HEK293 (cell line): ENCODE results near the gene SLC7A6.

Source experiments
- CTCF ChIA-PET: fragments of 350-600 bp; formaldehyde crosslinking; extraction: SDS; loops from one replicate; lab custom pipeline; 2021; ENCODE audit warnings: antibody characterized with exemption; lab: Yijun Ruan, JAX
- POLR2A ChIA-PET: fragments of 300-600 bp; formaldehyde crosslinking; extraction: SDS; loops from one replicate; lab custom pipeline; 2020; ENCODE audit warnings: antibody characterized with exemption, inconsistent platforms; lab: Yijun Ruan, JAX
- H3K27ac ChIP-seq: fragments of 200-500 bp; sonication (Bioruptor generic); 2 replicates; pipeline ENCODE4 v1.5.1; 2014; ENCODE audit warnings: low read depth, low read length, control low read depth, inconsistent platforms; ENCODE audit errors: extremely low read depth
- H3K36me3 ChIP-seq, 2 experiments: fragments of 200-500 bp in 1 of 2; sonication (Bioruptor generic) in 1 of 2; 1 replicate in 1 of 2; 2 replicates in 1 of 2; pipeline ENCODE4 v1.5.1; 2014 to 2017; ENCODE audit warnings: inconsistent platforms in 2 of 2, low read length in 2 of 2; ENCODE audit not compliant: control insufficient read depth in 2 of 2, insufficient read depth in 1 of 2
- H3K4me1 ChIP-seq: fragments of 200-500 bp; sonication (Bioruptor generic); 2 replicates; pipeline ENCODE4 v1.5.1; 2014; ENCODE audit warnings: mild to moderate bottlenecking, low read length, inconsistent platforms; ENCODE audit not compliant: control insufficient read depth, insufficient read depth
- H3K4me3 ChIP-seq: 2 replicates; pipeline ENCODE4 v1.5.1; 2011; ENCODE audit warnings: low read depth, mild to moderate bottlenecking, control low read depth, low read length, moderate library complexity
- H3K9me3 ChIP-seq: fragments of 200-500 bp; sonication (Bioruptor generic); 2 replicates; pipeline ENCODE4 v1.5.1; 2014; ENCODE audit warnings: low read depth, low read length, inconsistent platforms; ENCODE audit not compliant: control insufficient read depth, insufficient read depth
- EGR2 ChIP-seq: fragments of 450-650 bp; formaldehyde crosslinking; IDR thresholded peaks from 2 replicates; pipeline ENCODE4 v1.5.1; 2016; ENCODE audit warnings: low read depth, missing biosample characterization, missing genetic modification characterization
- MYNN ChIP-seq: fragments of 450-650 bp; formaldehyde crosslinking; IDR thresholded peaks from 2 replicates; pipeline ENCODE4 v1.5.1; 2016; ENCODE audit warnings: missing biosample characterization, missing genetic modification characterization, borderline replicate concordance
- RBAK ChIP-seq: fragments of 450-650 bp; formaldehyde crosslinking; IDR thresholded peaks from 2 replicates; pipeline ENCODE4 v1.5.1; 2016; ENCODE audit warnings: missing biosample characterization, missing genetic modification characterization
- REPIN1 ChIP-seq: fragments of 450-650 bp; formaldehyde crosslinking; IDR thresholded peaks from 2 replicates; pipeline ENCODE4 v1.5.1; 2017; ENCODE audit warnings: missing biosample characterization, missing genetic modification characterization, low read depth
- SCRT2 ChIP-seq: fragments of 450-650 bp; formaldehyde crosslinking; IDR thresholded peaks from 2 replicates; pipeline ENCODE4 v1.5.1; 2016; ENCODE audit warnings: missing biosample characterization, missing genetic modification characterization
- ZBTB20 ChIP-seq: fragments of 450-650 bp; formaldehyde crosslinking; IDR thresholded peaks from 2 replicates; pipeline ENCODE4 v1.5.1; 2016; ENCODE audit warnings: missing biosample characterization, missing genetic modification characterization
- ZNF121 ChIP-seq: fragments of 450-650 bp; formaldehyde crosslinking; IDR thresholded peaks from 2 replicates; pipeline ENCODE4 v1.5.1; 2016; ENCODE audit warnings: missing biosample characterization, missing genetic modification characterization
- ZNF133 ChIP-seq: fragments of 450-650 bp; formaldehyde crosslinking; IDR thresholded peaks from 2 replicates; pipeline ENCODE4 v1.5.1; 2016; ENCODE audit warnings: missing biosample characterization, missing genetic modification characterization
- ZNF16 ChIP-seq: fragments of 450-650 bp; formaldehyde crosslinking; IDR thresholded peaks from 2 replicates; pipeline ENCODE4 v1.5.1; 2016; ENCODE audit warnings: low read depth, missing biosample characterization, missing genetic modification characterization
- ZNF202 ChIP-seq: fragments of 450-650 bp; formaldehyde crosslinking; IDR thresholded peaks from 2 replicates; pipeline ENCODE4 v1.5.1; 2016; ENCODE audit warnings: missing biosample characterization, missing genetic modification characterization, borderline replicate concordance
- ZNF223 ChIP-seq: fragments of 450-650 bp; formaldehyde crosslinking; IDR thresholded peaks from 2 replicates; pipeline ENCODE4 v1.5.1; 2016; ENCODE audit warnings: missing biosample characterization, missing genetic modification characterization
- ZNF239 ChIP-seq: fragments of 450-650 bp; formaldehyde crosslinking; IDR thresholded peaks from 2 replicates; pipeline ENCODE4 v1.5.1; 2016; ENCODE audit warnings: missing biosample characterization, missing genetic modification characterization
- ZNF248 ChIP-seq: fragments of 450-650 bp; formaldehyde crosslinking; IDR thresholded peaks from 2 replicates; pipeline ENCODE4 v1.5.1; 2017; ENCODE audit warnings: missing biosample characterization, missing genetic modification characterization
- ZNF341 ChIP-seq: fragments of 450-650 bp; formaldehyde crosslinking; IDR thresholded peaks from 2 replicates; pipeline ENCODE4; 2016; ENCODE audit warnings: low read depth, missing biosample characterization, missing genetic modification characterization
- ZNF514 ChIP-seq: fragments of 450-650 bp; formaldehyde crosslinking; IDR thresholded peaks from 2 replicates; pipeline ENCODE4 v1.5.1; 2016; ENCODE audit warnings: missing biosample characterization, missing genetic modification characterization
- ZNF530 ChIP-seq: fragments of 450-650 bp; formaldehyde crosslinking; IDR thresholded peaks from 2 replicates; pipeline ENCODE4 v1.5.1; 2016; ENCODE audit warnings: low read depth, missing biosample characterization, missing genetic modification characterization
- ZNF571 ChIP-seq: fragments of 450-650 bp; formaldehyde crosslinking; IDR thresholded peaks from 2 replicates; pipeline ENCODE4 v1.5.0; 2017; ENCODE audit warnings: missing biosample characterization, missing genetic modification characterization
- ZNF654 ChIP-seq: fragments of 450-650 bp; formaldehyde crosslinking; IDR thresholded peaks from 2 replicates; pipeline ENCODE4 v1.5.1; 2016; ENCODE audit warnings: low read depth, missing biosample characterization, missing genetic modification characterization
- ZNF664 ChIP-seq: fragments of 450-650 bp; formaldehyde crosslinking; IDR thresholded peaks from 2 replicates; pipeline ENCODE4 v1.5.1; 2016; ENCODE audit warnings: missing biosample characterization, missing genetic modification characterization
- ZNF677 ChIP-seq: fragments of 450-650 bp; IDR thresholded peaks from 2 replicates; pipeline ENCODE4 v1.5.0; 2018; ENCODE audit warnings: missing biosample characterization, mild to moderate bottlenecking, missing genetic modification characterization, moderate library complexity
- ZNF792 ChIP-seq: fragments of 450-650 bp; formaldehyde crosslinking; IDR thresholded peaks from 2 replicates; pipeline ENCODE4 v1.5.1; 2016; ENCODE audit warnings: missing biosample characterization, missing genetic modification characterization
- TF ChIP-seq, protein P1 (sequence below): fragments of 450-650 bp; formaldehyde crosslinking; IDR thresholded peaks from 2 replicates; pipeline ENCODE4 v1.5.1; 2017; ENCODE audit warnings: missing biosample characterization, missing genetic modification characterization
- TF ChIP-seq, protein P2 (sequence below): fragments of 450-650 bp; formaldehyde crosslinking; IDR thresholded peaks from 2 replicates; pipeline ENCODE4 v1.5.1; 2016; ENCODE audit warnings: missing biosample characterization, missing genetic modification characterization
- TF ChIP-seq, protein P3 (sequence below): fragments of 450-650 bp; formaldehyde crosslinking; IDR thresholded peaks from 2 replicates; pipeline ENCODE4 v1.5.0; 2017; ENCODE audit warnings: missing biosample characterization, missing genetic modification characterization, borderline replicate concordance

The SLC7A6 gene

DNA sequence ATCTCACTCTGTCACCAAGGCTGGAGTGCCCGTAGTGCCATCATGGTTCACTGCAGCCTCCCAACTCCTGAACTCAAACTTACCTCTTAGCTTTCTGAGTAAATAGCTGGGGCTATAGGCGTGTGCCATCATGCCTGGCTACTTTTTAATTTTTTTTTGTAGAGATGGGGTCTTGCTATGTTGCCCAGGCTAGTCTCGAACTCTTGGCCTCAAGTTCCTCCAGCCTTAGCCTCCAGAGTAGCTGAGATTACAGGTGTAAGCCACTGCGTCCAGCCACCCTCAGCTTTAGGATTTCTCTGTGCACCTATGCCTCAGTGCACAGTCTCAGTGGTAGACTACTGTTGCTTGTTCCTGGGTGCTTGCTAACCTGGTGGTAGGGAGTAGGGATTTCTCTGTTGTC lies 5.5 kb downstream of the SLC7A6 start:
- Histone ChIP-seq H3K4me3 (no peak overlapping the region), H3K4me1 (peaks cover 17% of the 10 kb centered on the region), H3K9me3 (no peaks in the 10 kb centered on the region), H3K36me3 (peaks cover 0 to 31% of the 10 kb centered on the region in 2 experiments; a peak in 2 of 3 replicates), H3K27ac (no peak overlapping the region)
- ChIA-PET POLR2A (no interaction called here), CTCF (no interaction called here)
- TF ChIP-seq ZNF121 (tag by site-specific recombination) (peak; percentile 94), ZBTB20 (tag by site-specific recombination) (0 out of 2 replicates have a peak, but pooled peaks have one; percentile 28), ZNF792 (tag by site-specific recombination) (no peak)

DNA sequence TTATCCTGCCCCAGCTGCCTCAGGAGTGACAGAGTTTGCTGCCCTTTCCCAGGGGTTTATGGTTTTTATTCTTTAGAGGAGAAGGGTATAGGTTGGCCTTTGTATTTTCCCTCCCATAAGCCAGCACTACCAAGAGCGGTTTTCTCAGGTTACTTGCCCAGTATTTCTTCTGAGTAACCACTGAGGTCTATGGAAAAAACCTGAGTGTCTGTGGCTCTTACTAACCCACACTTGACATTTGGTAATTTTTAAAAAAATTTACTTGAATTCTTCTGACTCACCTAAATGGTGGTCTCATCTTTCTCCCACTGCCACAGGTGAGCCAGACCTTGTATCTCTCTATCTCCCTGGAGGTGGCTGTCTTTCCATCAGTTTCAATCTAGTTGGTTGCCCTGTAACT lies 6.0 kb downstream of the SLC7A6 start:
- H3K36me3 ChIP-seq, result peaks cover 0 to 34% of the 10 kb centered on the region in 2 experiments; a peak in 2 of 3 replicates
- no peaks in the 10 kb centered on the region for H3K9me3 ChIP-seq
- TF ChIP-seq RBAK (no peak), MYNN (tag by site-specific recombination) (no peak), ZNF571 (no peak), ZNF654 (tag by site-specific recombination) (no peak), ZNF133 (no peak), ZNF202 (tag by site-specific recombination) (no peak), ZNF248 (tag by site-specific recombination) (no peak), ZNF223 (tag by site-specific recombination) (no peak), REPIN1 (no peak), ZNF239 (tag by site-specific recombination) (no peak), SCRT2 (tag by site-specific recombination) (no peak), ZNF16 (tag by site-specific recombination) (no peak), ZNF530 (tag by site-specific recombination) (no peak)
- TF ChIP-seq, protein P1, sequence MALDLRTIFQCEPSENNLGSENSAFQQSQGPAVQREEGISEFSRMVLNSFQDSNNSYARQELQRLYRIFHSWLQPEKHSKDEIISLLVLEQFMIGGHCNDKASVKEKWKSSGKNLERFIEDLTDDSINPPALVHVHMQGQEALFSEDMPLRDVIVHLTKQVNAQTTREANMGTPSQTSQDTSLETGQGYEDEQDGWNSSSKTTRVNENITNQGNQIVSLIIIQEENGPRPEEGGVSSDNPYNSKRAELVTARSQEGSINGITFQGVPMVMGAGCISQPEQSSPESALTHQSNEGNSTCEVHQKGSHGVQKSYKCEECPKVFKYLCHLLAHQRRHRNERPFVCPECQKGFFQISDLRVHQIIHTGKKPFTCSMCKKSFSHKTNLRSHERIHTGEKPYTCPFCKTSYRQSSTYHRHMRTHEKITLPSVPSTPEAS (tag by site-specific recombination), result no peak
- POLR2A ChIA-PET, result no interaction called here
- CTCF ChIA-PET, result interaction anchor here (0.6 to 1.3 kb wide), 2 partner anchors 40 to 58 kb away, joined by 3 read pairs; partner anchors contain the start of genes PRMT7 and SLC7A6OS
- peaks cover 17% of the 10 kb centered on the region for H3K4me1 ChIP-seq
- no peak overlapping the region for H3K4me3 ChIP-seq
- no peak overlapping the region for H3K27ac ChIP-seq

DNA sequence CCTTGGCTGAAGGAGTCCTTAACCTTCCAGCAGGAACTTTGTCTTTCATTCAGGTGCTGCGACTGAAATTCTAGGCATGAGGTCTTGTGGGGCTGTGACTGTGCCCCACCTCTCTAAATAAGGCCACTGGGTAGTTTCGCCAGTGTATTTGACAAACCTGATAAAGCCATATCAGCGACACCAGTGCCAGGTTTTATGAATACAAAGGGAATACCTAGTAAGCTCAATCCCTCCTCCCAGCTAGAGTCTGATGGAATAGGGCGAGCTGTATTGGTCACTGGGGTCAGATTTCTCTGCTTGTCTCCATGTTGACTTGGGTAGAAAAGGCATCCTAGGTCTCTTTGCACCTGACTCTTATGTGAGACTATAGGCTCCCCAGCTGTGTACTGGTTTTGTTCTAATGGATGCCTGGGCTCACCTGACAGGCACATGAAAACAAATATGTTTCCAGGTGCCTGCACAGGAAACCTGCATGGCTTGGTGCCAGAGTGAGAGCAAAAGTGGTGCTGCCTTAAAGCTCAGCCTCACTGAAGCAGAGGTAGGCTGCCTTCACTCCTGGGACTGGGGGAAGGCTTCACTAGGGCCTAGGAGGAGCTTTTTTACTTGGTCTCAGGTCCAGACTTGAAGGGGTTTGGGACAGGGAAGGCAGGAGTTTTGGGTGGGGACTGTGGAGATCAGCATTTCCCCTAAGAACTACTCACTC lies 8.3 kb downstream of the SLC7A6 start:
- no peak overlapping the region for H3K4me3 ChIP-seq
- no peaks in the 10 kb centered on the region for H3K9me3 ChIP-seq
- peaks cover 4 to 34% of the 10 kb centered on the region in 2 experiments; a peak in 2 of 3 replicates for H3K36me3 ChIP-seq
- ChIA-PET POLR2A (interaction anchor here (1.1 to 1.2 kb wide), 2 partner anchors 9 to 38 kb away, joined by 3 to 4 read pairs; partner anchors contain the start of genes PRMT7, SLC7A6 and SLC7A6OS), CTCF (interaction anchor here (0.6 to 1.8 kb wide), 5 partner anchors 9 to 472 kb away, joined by 3 to 7 read pairs (median 3); partner anchors contain the start of gene SLC7A6)
- H3K27ac ChIP-seq, result no peak overlapping the region
- H3K4me1 ChIP-seq, result peaks cover 13% of the 10 kb centered on the region
- TF ChIP-seq, protein P2, sequence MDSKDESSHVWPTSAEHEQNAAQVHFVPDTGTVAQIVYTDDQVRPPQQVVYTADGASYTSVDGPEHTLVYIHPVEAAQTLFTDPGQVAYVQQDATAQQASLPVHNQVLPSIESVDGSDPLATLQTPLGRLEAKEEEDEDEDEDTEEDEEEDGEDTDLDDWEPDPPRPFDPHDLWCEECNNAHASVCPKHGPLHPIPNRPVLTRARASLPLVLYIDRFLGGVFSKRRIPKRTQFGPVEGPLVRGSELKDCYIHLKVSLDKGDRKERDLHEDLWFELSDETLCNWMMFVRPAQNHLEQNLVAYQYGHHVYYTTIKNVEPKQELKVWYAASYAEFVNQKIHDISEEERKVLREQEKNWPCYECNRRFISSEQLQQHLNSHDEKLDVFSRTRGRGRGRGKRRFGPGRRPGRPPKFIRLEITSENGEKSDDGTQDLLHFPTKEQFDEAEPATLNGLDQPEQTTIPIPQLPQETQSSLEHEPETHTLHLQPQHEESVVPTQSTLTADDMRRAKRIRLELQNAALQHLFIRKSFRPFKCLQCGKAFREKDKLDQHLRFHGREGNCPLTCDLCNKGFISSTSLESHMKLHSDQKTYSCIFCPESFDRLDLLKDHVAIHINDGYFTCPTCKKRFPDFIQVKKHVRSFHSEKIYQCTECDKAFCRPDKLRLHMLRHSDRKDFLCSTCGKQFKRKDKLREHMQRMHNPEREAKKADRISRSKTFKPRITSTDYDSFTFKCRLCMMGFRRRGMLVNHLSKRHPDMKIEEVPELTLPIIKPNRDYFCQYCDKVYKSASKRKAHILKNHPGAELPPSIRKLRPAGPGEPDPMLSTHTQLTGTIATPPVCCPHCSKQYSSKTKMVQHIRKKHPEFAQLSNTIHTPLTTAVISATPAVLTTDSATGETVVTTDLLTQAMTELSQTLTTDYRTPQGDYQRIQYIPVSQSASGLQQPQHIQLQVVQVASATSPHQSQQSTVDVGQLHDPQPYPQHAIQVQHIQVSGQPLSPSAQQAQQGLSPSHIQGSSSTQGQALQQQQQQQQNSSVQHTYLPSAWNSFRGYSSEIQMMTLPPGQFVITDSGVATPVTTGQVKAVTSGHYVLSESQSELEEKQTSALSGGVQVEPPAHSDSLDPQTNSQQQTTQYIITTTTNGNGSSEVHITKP (tag by site-specific recombination), result no peak
- TF ChIP-seq EGR2 (tag by site-specific recombination) (no peak), ZNF341 (tag by site-specific recombination) (no peak), ZNF664 (tag by site-specific recombination) (no peak), ZNF514 (no peak), ZNF677 (tag by site-specific recombination) (no peak)
- TF ChIP-seq, protein P3, sequence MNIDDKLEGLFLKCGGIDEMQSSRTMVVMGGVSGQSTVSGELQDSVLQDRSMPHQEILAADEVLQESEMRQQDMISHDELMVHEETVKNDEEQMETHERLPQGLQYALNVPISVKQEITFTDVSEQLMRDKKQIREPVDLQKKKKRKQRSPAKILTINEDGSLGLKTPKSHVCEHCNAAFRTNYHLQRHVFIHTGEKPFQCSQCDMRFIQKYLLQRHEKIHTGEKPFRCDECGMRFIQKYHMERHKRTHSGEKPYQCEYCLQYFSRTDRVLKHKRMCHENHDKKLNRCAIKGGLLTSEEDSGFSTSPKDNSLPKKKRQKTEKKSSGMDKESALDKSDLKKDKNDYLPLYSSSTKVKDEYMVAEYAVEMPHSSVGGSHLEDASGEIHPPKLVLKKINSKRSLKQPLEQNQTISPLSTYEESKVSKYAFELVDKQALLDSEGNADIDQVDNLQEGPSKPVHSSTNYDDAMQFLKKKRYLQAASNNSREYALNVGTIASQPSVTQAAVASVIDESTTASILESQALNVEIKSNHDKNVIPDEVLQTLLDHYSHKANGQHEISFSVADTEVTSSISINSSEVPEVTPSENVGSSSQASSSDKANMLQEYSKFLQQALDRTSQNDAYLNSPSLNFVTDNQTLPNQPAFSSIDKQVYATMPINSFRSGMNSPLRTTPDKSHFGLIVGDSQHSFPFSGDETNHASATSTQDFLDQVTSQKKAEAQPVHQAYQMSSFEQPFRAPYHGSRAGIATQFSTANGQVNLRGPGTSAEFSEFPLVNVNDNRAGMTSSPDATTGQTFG (tag by site-specific recombination), result no peak
